Caco-2 (cell line): ENCODE data around the gene SRGAP2C. TPM values are rescaled to one million over a fixed set of nuclear protein-coding genes. Genes with fewer than 3 reads are reported as not detected.
"Not testable (repeated sequence)": the region's sequence is repeated elsewhere in the genome, so short reads cannot be mapped to it uniquely, and the experiment has no call there.

Experiments
- BruUV-seq: library from RNA; stranded (reverse); fragments of 400-500 nt; replicated peaks from 2 replicates; lab custom pipeline; 2021; lab: Mats Ljungman, UMichigan
- CTCF ChIA-PET: fragments of 300-600 bp; sonication (Branson Sonifier 250); formaldehyde crosslinking; loops from one replicate; lab custom pipeline; 2022; ENCODE audit warnings: antibody characterized with exemption; lab: Charles Lee
- POLR2A ChIA-PET: fragments of 300-600 bp; sonication (Branson Sonifier 250); formaldehyde crosslinking; loops from one replicate; lab custom pipeline; 2022; ENCODE audit warnings: antibody characterized with exemption; lab: Charles Lee
- DNase-seq, 2 experiments: peaks; one replicate each; pipeline versions ENCODE4 v3.0.0 to v3.0.0-alpha.2; 2020 to 2022
- H3K27me3 ChIP-seq: replicated peaks from 2 replicates; pipeline ENCODE4 v1.6.0; 2011; ENCODE audit warnings: low read length; ENCODE audit not compliant: control insufficient read depth, insufficient read depth
- H3K36me3 ChIP-seq: 2 replicates; pipeline ENCODE4 v1.5.1; 2011; ENCODE audit warnings: low read length; ENCODE audit not compliant: control insufficient read depth, insufficient read depth
- H3K4me1 ChIP-seq: fragments of 250-450 bp; sonication (Bioruptor Pico); 2 replicates; pipeline ENCODE4 v1.5.1; 2020; ENCODE audit warnings: mild to moderate bottlenecking
- H3K4me3 ChIP-seq: 2 replicates; pipeline ENCODE4 v1.5.1; 2011; ENCODE audit warnings: low read depth, mild to moderate bottlenecking, control low read depth, low read length
- H3K9me3 ChIP-seq: fragments of 250-450 bp; sonication (Bioruptor Pico); 2 replicates; pipeline ENCODE4 v1.5.1; 2020; ENCODE audit warnings: mild to moderate bottlenecking, moderate library complexity
- H3K27ac Mint-ChIP-seq: one replicate; pipeline ENCODE4 v1.8.0; 2022; ENCODE audit warnings: mixed read lengths; ENCODE audit not compliant: unreplicated experiment
- H3K27me3 Mint-ChIP-seq: one replicate; pipeline ENCODE4 v1.8.0; 2022; ENCODE audit warnings: mixed read lengths; ENCODE audit not compliant: insufficient read depth, unreplicated experiment
- H3K36me3 Mint-ChIP-seq: one replicate; pipeline ENCODE4 v1.8.0; 2022; ENCODE audit warnings: mild to moderate bottlenecking, mixed read lengths; ENCODE audit not compliant: insufficient read depth, unreplicated experiment
- H3K4me1 Mint-ChIP-seq: one replicate; pipeline ENCODE4 v1.8.0; 2022; ENCODE audit warnings: low read depth, mixed read lengths; ENCODE audit not compliant: unreplicated experiment
- H3K4me3 Mint-ChIP-seq: one replicate; pipeline ENCODE4 v1.8.0; 2022; ENCODE audit warnings: mild to moderate bottlenecking, moderate library complexity, mixed read lengths; ENCODE audit not compliant: unreplicated experiment
- H3K9me3 Mint-ChIP-seq: one replicate; pipeline ENCODE4 v1.8.0; 2022; ENCODE audit warnings: mixed read lengths; ENCODE audit not compliant: unreplicated experiment
- intact Hi-C: fragments of 100-400 bp; cut with micrococcal nuclease; formaldehyde crosslinking; loops from one replicate; pipeline ENCODE4 v1.10.0; 2022; ENCODE audit not compliant: unreplicated experiment
- total RNA-seq: library from RNA; stranded (reverse); gene quantifications from 2 replicates; pipeline ENCODE4 v1.2.3, GENCODE V29; 2022

SRGAP2C gene
- total RNA-seq, 1 experiment from 2014 or later = 0.98 TPM

GRCh38 chr1:121400108-121400507 is 215.3 kb downstream of the SRGAP2C start:
- H3K4me3 ChIP-seq, BruUV-seq, H3K4me1 ChIP-seq, H3K27me3 Mint-ChIP-seq, H3K9me3 ChIP-seq, H3K36me3 ChIP-seq, intact Hi-C loops, CTCF ChIA-PET, H3K4me1 Mint-ChIP-seq, DNase-seq, H3K27me3 ChIP-seq, POLR2A ChIA-PET: not testable (repeated sequence)
- H3K36me3 Mint-ChIP-seq = peaks cover 14% of the 10 kb centered on the region
- H3K27ac Mint-ChIP-seq = peak overlapping the region; percentile 31
- H3K4me3 Mint-ChIP-seq = peak overlapping the region; percentile 21
- H3K9me3 Mint-ChIP-seq = peaks cover 19% of the 10 kb centered on the region

- H3K27ac Mint-ChIP-seq = peak overlapping the region; percentile 31
These were observed 216.0 kb downstream of the SRGAP2C start for GRCh38 chr1:121400541-121401310.

DNA sequence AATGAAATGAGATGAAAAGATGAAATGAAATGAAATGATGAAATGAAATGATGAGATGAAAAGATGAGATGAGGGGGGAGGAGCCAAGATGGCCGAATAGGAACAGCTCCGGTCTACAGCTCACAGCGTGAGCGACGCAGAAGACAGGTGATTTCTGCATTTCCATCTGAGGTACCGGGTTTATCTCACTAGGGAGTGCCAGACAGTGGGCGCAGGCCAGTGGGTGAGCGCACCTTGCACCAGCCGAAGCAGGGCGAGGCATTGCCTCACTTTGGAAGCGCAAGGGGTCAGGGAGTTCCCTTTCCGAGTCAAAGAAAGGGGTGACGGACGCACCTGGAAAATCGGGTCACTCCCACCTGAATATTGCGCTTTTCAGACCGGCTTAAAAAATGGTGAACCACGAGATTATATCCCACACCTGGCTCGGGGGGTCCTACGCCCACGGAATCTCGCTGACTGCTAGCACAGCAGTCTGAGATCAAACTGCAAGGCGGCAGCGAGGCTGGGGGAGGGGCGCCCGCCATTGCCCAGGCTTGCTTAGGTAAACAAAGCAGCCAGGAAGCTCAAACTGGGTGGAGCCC is 216.7 kb downstream of the SRGAP2C start:
- intact Hi-C loops, POLR2A ChIA-PET, BruUV-seq: not testable (repeated sequence)

More at GRCh38 chr1:121400541-121401310, 216.0 kb downstream of the SRGAP2C start:
- CTCF ChIA-PET, H3K9me3 ChIP-seq, H3K4me1 Mint-ChIP-seq, H3K27me3 Mint-ChIP-seq, DNase-seq, H3K4me3 ChIP-seq, H3K36me3 ChIP-seq, intact Hi-C loops, H3K4me1 ChIP-seq, BruUV-seq, H3K27me3 ChIP-seq, POLR2A ChIA-PET: not testable (repeated sequence)
- H3K9me3 Mint-ChIP-seq = peaks cover 19% of the 10 kb centered on the region
- peak overlapping the region; percentile 21 for H3K4me3 Mint-ChIP-seq
- peaks cover 14% of the 10 kb centered on the region for H3K36me3 Mint-ChIP-seq

GRCh38 chr1:121403254-121403653 is 218.5 kb downstream of the SRGAP2C start:
- H3K9me3 ChIP-seq, DNase-seq, H3K27me3 ChIP-seq, H3K27me3 Mint-ChIP-seq, CTCF ChIA-PET, H3K36me3 ChIP-seq, H3K4me1 Mint-ChIP-seq, BruUV-seq, H3K4me3 Mint-ChIP-seq, H3K4me3 ChIP-seq, H3K27ac Mint-ChIP-seq, intact Hi-C loops, POLR2A ChIA-PET, H3K4me1 ChIP-seq: not testable (repeated sequence)
- Mint-ChIP-seq H3K9me3 (peaks cover 19% of the 10 kb centered on the region), H3K36me3 (peaks cover 14% of the 10 kb centered on the region)

More for the DNA sequence above, 216.7 kb downstream of the SRGAP2C start:
- H3K27ac Mint-ChIP-seq = peak overlapping the region; percentile 31
- H3K36me3 Mint-ChIP-seq = peaks cover 14% of the 10 kb centered on the region
- H3K4me1 Mint-ChIP-seq, H3K4me3 ChIP-seq, H3K4me1 ChIP-seq, H3K27me3 Mint-ChIP-seq, H3K9me3 ChIP-seq, H3K36me3 ChIP-seq, H3K27me3 ChIP-seq, DNase-seq, CTCF ChIA-PET: not testable (repeated sequence)
- H3K4me3 Mint-ChIP-seq = peak overlapping the region; percentile 21
- peaks cover 19% of the 10 kb centered on the region for H3K9me3 Mint-ChIP-seq
